ENCODE data around the gene DIP2C.

DIP2C gene

DNA sequence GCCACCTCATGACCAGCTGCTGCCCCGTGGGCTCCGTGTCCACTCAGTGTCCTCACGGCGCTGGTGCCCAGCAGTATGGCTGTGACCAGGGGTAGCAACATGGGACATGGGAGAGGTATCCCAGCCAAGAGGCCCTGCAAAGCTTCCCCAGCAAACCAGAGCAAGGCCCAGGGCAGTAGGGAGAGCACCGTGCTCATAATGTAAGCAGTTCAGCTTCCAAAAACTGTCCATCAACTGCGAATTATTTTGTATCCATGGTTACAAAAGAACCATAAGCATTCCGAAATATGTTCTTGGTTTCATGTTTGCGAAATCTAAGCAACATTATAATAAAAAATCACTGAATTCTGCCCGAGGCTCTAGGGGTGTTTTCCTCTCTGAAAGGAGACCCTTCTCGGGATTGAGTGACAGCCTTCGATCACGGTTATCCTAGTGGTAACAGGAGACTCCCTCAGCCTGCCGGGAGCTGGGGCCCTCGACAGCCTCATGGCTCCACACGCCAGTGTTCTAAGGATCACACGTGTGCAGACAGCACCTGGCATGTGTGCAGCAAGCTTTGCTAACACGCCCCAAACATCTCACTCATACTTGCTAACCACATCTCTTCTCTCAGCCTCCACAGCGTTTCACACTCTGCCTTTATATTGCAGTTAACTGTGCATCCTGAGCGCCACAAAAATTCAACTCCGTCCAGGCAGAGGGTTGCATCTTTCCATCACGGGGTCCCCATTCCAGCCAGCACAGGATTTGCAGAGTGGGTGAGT lies 117.6 kb downstream of the DIP2C start:
- DNase-seq (ENCODE audit: low read depth in 3 of 3), result no peak

DNA sequence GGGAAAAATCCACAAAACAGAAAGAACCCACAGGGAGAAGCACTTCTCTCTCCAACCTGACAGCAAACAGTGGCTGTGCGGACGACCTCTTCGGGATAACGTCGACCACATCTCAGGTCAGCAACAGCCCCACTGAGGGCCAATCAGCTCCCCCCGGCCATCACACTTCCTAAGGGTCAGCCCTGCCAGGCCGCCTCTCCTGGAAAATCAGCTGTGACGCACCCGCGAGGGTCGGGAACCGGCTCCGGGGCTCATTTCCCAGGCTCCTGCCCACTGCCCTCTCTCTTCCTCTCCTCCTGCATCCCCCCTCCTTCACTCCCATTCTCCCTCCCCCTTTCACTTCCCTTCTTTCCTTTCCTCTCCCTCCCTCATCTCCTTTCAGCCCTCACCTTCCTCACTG lies 118.3 kb downstream of the DIP2C start:
- DNase-seq (ENCODE audit: low read depth in 3 of 3), result no peak

DNA sequence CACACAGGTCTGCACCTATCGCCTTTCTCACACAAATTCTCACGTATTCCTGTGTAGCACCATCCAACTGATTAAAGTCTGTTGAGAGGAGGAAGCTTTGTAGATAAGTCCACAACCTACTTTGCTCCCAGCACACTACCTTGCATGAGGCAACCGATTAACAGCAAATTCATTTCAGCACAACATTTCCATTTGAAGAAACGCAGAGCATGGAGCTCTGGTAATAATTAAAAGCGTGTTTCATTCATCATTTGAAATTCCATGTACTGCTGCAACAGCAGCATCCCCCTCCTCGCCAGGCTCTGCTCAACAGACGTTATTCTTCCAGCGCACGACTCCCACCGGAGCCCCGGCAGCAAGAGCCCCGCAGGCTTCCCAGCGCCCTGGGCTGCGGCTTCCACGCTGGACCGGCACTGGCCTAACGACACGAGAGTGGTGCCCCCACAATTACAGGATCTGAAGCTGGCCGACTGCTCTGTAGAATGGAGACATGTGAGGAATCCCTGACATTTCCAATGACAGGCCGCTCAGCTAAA lies 118.8 kb downstream of the DIP2C start:
- no peak for DNase-seq (ENCODE audit: low read depth in 3 of 3)

DNA sequence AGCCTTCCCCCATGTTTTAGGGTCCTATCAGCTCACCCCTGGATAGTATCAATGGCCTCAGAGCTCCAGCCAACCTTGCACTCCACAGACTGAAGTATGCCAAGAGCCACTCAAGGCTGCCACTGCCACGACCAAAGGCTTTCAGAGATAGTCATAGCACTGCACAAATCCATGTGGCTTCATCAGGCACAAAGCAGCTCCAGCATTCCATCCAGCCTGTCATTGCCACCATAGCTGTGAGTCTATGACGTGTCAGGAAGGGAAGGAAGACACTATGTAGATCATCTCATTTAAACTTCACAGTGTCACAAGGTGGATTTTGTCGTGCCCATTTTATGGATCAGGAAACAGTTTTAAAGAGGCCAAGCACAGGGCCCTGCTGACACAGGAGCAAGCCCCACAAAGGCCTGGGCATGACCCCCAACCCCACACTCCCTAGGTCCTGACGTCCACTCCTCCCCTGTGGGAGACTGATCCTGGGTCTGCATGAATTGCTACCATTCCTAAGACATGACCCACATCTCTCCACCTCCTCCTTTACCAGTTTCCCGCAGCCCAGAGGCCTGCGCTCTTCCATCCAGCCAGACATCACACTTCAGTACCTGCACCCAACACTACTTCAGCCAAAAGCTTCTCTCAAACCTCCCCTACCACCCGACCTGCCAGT lies 119.4 kb downstream of the DIP2C start:
- no peak for DNase-seq (ENCODE audit: low read depth in 3 of 3)

DNA sequence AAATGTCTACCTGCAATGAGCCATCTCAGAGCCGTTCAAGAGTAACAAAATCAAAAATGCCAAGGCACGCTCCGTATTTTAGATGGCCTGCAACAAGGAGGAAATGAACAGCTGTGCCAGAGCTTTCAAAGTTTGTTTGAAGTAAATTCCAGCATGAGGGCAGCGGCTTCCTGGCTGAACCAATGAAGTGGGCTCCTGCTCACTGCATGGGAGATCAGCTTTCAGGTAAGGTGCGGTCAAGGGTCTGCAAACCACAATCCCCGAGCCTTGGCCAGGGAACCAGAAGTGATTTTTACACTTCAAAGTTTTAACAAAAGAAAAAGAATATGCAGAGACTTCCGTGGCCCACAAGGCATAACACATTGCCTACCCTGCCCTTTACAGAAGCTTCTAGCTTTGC lies 120.6 kb downstream of the DIP2C start:
- no peak for DNase-seq (ENCODE audit: low read depth in 3 of 3)

DNA sequence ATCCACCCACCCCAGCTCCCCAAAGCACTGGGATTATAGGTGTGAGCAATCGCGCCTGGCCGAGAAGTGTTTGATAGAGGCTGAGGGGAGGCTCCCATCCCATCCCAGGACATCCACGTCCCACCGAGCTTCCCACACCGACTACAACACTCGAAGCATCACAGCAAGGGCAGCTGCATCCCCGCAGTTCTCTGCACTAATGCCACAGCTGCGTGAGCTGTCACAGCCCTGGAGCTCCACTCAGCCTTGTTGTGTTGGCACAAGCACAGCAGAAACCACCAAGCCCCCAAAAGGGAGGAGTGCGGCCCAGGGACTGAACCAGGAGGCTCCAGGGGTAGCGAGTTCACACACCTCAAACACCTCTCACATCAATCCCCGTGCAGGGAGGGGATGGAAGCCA lies 121.6 kb downstream of the DIP2C start:
- DNase-seq (ENCODE audit: low read depth in 3 of 3), result no peak

DNA sequence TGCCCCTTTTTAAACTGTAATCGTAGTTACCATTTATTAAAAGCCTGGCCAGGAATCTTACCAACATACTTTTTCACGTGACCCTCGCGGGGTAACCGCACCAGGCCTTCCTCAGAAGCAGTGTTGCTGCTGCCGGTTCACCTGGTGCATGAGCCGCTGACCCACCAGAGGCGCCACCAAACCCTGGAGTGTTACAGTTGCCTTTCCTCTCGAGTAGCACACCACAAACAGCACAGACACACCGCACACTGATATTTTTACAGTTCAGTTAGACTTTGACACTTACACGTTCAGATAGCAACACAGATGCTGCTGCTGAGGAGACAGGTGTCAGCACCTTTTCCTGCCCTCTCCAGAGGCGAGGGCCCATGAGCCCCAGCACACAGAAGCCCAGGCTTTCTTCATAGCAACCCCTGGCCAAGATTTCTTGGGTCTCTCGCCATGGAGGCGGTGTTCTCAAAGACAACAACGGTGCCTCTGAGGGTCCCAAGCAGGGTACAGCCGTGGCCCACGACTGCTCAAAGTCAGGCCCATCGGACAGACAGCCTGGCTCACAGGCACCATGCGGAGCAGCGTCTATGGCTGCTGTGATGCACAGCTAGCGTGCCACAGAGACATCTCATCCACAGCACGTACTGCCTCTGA lies 123.1 kb downstream of the DIP2C start:
- DNase-seq (ENCODE audit: low read depth in 3 of 3), result no peak

DNA sequence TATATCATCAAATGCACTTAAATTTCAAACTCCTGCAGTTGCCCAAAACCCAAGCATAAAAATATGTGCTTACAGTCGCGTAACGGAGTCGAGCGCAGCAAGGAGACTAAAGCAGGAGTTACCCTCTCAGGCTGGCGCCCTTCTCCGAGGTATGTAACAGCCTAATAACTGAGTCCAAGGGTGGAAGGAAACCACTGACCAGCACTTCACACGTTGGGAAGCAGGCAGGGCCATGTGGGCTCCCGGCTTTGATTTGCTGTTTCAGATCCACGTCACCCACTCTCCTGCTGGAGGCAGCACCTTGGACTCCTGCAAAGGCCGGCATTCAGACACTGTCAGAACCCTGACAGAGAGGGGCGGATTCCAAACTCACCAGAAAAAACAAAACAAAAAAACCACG lies 123.8 kb downstream of the DIP2C start:
- DNase-seq (ENCODE audit: low read depth in 3 of 3), result no peak

DNA sequence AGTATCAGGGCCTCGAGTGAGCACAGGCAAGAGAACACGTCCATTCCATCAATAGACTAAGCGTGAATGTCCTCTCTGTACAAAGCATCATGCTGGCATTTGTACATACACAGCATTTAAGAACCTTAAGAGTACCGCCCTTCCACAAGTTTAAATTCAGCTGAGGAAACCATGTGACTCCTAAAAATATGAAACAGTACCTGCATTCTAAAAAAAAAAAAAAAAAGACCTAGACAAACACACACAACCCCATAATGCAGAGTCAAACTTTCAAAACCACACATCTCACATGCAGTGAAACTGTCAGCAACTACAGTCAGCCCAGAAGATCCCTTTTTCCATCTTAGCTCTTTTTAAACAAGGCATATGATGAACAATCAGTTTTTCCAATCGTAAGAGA lies 124.3 kb downstream of the DIP2C start:
- no peak for DNase-seq (ENCODE audit: low read depth in 3 of 3)

DNA sequence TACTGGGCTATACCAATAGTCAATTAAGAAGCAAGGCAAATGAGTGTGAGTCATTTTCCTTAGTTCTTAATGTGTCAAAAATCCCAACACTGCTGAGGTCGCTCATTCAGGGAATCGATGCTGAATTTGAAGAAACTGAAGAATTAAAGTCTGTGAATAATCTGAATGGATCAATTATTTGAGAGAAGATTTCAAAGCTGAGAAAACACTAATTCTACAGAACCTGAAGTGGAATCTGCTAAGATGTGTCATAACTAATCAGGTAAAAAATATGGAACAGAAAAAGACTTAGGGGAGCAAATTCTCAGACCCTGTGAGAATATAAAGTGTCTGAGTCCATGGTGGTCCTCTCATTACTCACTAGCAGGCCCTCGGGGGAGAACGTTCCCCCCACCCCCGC lies 125.6 kb downstream of the DIP2C start:
- no peak for DNase-seq (ENCODE audit: low read depth in 3 of 3)

DNA sequence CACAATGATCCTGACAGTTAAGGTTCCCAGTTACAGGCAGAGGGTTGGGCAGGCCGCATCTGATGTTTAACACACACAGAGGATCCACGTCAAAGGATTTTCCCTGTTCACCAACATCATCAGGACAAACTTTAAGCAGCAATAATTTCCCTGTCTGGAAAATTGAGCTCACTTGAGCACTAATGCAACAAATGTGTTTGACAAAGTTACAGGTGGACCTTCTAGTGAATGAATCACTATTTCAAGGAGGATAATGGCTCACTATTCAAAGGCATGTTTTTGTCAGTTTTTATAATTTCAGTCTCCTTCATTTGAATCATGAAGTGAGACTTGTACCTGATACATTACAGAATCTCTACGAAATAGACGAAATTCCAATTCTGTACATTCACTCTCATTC lies 127.3 kb downstream of the DIP2C start:
- no peak for DNase-seq (ENCODE audit: low read depth in 3 of 3)

DNA sequence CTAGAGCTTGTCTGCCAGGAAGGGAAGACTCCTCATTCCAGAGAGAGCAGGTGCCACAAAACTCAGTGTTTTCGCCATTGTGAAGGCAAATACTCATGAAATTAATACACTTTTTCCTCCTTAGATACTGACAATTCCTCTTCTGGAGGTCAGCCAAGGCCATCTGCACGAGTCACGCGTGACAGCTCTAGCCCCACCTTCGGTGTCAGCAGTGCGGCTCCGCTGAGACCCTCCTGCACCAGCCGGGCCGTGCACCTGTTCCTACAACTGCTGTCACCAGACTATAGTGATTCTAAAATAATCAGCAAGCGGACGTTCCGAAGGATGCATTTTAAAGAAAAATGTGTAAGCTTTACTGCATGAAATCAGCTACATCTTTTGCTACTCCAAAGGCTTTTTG lies 127.7 kb downstream of the DIP2C start:
- no peak for DNase-seq (ENCODE audit: low read depth in 3 of 3)

DNA sequence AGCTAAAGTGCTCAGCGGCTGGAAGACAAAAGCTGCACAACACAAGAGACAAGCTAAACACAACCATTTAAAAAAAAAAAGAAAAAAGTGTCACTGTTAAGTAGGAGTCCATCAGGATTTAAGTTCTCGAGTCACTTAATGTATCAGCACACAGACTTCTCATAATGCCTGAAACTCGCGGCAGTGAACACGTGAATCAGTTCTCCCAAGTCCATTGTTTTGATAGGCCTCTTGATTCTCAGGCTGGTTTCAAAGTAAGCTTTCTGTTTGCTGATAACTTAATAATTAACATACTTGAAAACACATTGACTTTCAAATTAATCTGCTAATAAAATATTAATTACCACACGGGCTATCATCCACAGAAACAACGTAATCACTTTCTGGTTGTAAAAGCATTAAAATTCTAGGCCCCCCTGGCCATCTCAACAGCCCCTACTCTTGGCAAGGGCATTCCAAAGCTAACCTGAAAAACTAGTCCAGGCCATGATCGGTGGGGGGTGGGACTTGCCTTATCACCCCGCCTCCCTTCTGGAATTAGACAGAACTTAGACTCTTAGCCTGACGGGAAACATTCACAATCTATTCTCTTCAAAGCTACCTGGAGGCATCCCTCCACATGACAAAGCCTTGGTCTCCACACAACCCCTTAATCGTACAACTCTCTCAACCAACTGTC lies 129.0 kb downstream of the DIP2C start:
- no peak for DNase-seq (ENCODE audit: low read depth in 3 of 3)

DNA sequence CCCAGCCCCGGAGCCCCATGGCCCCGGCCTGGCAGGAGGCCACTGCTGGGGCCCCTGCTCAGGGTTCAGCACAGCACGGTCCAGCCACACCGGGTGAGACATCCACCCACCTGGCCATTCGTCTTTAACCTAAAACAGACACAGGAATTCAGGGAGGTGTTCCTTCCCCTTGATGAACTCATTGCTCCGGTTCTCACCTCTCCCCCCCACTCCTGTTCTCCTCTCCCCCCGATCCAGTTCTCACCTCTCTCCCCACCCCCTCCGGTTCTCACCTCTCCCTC lies 129.8 kb downstream of the DIP2C start:
- no peak for DNase-seq (ENCODE audit: low read depth in 3 of 3)

DNA sequence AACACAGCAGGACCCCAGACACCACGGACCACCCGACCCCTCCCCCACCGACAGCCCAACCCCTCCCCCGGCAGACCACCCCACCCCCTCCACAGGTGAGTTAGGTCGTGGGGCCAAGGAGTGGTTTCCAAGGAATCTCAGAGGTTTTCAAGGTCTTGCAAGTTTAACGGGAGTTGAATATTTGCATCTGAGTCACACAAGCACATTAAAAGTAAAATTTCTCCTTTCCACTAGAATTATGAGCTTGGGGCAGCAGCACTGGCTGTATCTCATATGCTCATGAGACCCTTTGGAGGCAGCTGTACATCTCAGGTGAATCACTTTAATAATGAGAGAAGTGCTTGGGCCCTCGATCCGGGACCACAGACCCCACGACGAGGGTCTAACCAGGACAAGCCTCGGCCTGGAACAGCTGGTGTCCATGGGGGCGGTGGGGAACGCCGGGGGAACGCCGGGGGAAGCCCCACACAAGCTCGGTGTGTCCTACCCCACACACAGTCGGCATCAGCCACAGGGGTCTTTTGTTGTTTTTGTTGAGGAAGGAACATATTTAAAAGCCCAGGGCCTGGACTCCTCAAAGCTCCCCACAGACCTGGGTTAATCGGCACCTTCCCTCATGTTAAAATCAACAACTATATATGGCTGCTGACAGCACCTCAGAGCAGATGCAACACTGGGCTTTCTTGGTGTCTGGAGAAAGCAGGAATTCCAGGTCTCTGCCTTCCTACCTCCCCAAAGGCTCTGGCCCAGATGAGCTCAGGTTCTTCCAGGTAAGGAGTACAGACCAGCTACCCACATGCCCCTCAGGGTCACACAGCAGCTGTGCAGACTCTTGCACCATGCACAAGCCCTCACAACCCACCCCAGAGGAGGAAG lies 130.3 kb downstream of the DIP2C start:
- DNase-seq (ENCODE audit: low read depth in 3 of 3), result no peak

DNA sequence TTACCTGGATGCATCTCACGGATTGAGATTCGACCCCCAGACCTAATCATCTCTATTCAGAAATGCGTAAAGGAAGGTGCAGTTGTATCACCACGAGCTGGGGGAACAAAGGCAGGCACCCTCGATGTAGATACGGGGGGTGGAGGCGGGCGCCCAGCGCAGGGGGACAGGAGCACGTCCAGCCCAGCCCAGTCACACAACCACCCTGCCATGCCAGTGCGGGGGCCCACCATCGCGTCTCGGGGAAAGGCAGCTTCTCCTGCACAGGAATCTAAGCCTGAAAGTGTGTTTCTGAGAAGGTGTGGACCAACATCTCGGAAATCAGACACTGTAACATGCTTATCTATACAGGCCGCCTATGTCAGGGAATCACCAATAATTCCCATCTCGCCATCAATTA lies 131.1 kb downstream of the DIP2C start:
- no peak for DNase-seq (ENCODE audit: low read depth in 3 of 3)

DNA sequence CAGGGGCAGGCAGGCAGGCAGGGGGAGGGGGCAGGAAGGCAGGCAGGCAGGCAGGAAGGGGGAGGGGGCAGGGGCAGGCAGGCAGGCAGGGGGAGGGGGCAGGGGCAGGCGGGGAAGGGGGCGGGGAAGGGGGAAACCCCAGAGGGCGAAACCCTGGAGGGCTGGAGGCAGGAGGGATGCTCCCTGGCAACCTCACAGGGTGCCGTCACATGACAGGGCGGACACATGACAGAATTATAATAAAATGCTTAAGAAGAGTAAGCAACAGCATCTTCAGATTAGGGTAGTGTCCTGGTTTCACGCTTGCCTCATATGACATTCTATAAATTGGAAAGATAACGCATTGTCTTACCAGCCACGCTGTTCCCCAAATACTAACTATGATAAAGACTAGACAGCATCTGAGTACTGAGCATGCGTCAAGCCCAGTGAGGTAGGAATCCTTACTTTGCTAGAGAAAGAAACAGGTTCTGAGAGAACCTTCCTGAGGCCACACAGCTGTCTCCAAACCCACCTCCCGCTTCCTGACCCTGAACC lies 131.6 kb downstream of the DIP2C start:
- DNase-seq (ENCODE audit: low read depth in 3 of 3), result no peak

DNA sequence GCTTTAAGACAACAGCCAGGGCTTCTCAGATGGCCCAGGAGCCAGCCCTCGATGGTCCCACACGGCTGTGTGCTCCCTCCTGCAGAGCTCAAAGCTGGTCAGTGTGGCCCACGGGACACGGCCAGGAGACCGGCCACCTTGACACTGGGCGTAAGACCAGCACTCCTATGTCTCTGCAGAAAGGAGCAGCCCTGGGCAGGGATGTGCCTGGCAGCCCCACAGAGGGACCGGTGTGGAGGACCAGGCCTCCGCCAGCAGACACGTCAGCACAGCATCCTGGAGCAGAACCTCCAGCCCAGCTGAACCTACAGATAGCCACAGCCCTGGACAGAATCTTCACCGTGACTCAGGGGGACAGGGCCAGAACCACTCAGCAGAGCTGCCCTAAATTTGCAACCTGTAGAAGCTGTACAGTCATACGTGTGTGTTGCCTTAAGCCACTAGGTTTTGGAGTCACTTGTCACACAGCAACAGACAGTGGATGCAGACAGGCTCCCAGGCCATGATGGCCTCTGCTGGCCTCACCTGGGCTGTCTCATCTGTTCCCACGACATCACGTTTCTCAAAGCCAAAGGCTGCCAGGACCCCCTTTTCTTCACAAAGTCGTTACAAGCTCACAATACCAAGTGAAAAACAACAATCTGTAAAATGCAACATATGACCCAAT lies 132.4 kb downstream of the DIP2C start:
- no peak for DNase-seq (ENCODE audit: low read depth in 3 of 3)

DNA sequence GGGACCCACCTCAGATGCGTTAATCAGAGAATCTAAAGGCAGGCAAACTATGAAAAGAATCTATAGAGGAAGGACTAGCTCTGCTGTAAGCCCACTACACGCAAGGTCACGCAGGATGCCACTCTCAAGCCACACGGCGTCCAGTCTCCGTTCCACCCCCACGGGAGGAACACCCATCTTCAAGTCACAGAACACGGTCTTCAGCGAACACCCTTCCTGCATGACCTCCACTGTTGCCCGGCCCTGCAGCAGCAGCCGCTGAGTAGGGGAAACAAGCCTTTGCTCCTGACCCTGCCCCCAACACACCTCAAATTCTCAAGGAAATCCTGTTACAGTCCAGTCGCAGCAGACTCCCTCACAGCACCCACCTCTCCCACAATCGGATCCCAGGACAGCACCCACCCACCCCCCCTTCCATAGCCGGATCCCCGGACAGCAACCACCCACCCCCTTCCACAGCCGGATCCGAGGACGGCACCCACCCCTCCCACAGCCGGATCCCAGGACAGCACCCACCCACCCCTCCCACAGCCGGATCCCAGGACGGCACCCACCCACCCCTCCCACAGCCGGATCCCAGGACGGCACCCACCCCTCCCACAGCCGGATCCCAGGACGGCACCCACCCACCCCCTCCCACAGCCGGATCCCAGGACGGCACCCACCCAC lies 133.7 kb downstream of the DIP2C start:
- DNase-seq (ENCODE audit: low read depth in 3 of 3), result no peak

DNA sequence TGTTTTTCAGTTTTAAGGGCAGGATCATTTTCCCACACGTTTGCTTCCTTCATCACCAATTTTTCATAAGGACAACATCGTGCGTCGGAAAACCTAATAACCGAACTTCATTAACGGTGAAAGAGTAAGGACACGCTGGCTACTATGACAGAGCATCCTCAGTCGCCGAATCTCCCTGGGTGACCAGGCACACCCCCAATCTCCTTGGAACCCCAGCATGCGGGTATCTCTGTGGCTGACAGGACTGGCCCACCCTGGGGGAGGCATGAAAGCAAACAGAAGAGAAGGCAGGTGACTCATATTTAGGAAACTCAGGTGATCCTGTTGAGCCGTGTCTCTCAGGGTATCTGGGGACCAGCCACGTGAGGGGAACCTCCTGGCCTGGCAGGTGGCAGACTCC lies 134.2 kb downstream of the DIP2C start:
- DNase-seq (ENCODE audit: low read depth in 3 of 3), result no peak

All from stimulated activated CD4-positive, alpha-beta T cell treated with anti-CD3 and anti-CD28 coated beads, TNF-alpha, amount 100 ng/mL, for 24 hours (primary cell).